Esophagus muscularis mucosa (tissue), 4 donors: Measurements from ENCODE around the gene MOXD1. TPM values are rescaled to one million over a fixed set of nuclear protein-coding genes. Genes with fewer than 3 reads are reported as not detected.

ENCODE experiments used
- DNase-seq: peaks from one replicate; pipeline ENCODE4 v3.0.0-alpha.2; 2017; ENCODE audit errors: extremely low spot score
- H3K27ac ChIP-seq, 4 donors: fragments of 200-600 bp; sonication (generic); replicated peaks in 1 of 4; 1 replicate in 3 of 4; 2 replicates in 1 of 4; pipeline ENCODE4 v1.5.1; 2016 to 2019; ENCODE audit warnings: mild to moderate bottlenecking in 1 of 4
- H3K27me3 ChIP-seq, 4 donors: fragments of 200-600 bp; sonication (generic); one replicate each; pipeline versions ENCODE4 v1.5.1 to v1.6.0; 2016 to 2019
- H3K36me3 ChIP-seq, 4 donors: fragments of 200-600 bp; sonication (generic); one replicate each; pipeline ENCODE4 v1.5.1; 2016 to 2019
- H3K4me1 ChIP-seq, 4 donors: fragments of 200-600 bp; sonication (generic); one replicate each; pipeline ENCODE4 v1.5.1; 2016 to 2019
- H3K4me3 ChIP-seq, 4 donors: fragments of 200-600 bp; sonication (generic); 1 replicate in 2 of 4; 2 replicates in 2 of 4; pipeline ENCODE4 v1.5.1; 2016 to 2019; ENCODE audit warnings: mild to moderate bottlenecking in 4 of 4, moderate library complexity in 1 of 4
- H3K9me3 ChIP-seq, 4 donors: fragments of 200-600 bp; sonication (generic); 1 replicate in 3 of 4; 2 replicates in 1 of 4; pipeline ENCODE4 v1.5.1; 2016 to 2019
- EP300 ChIP-seq: sonication (generic); formaldehyde crosslinking; IDR thresholded peaks from one replicate; pipeline ENCODE4 v1.6.1; 2017; ENCODE audit warnings: antibody characterized with exemption
- POLR2A ChIP-seq: fragments of 450-650 bp; IDR thresholded peaks from one replicate; pipeline ENCODE4 v1.6.1; 2017; ENCODE audit warnings: antibody characterized with exemption, moderate library complexity, mild to moderate bottlenecking, low read depth
- POLR2AphosphoS5 ChIP-seq, 2 donors: sonication (generic); formaldehyde crosslinking; IDR thresholded peaks; one replicate each; pipeline ENCODE4 v1.6.1; 2017; ENCODE audit warnings: antibody characterized with exemption in 2 of 2
- WGBS: methylation state at CpG from one replicate; pipeline ENCODE4 v1.1.5; 2018; 5-methylcytosine and 5-hydroxymethylcytosine counted together
- intact Hi-C: fragments of 100-400 bp; cut with DNase I; formaldehyde crosslinking; loops from one replicate; pipeline ENCODE4 v1.15.1; 2023
- total RNA-seq, 4 donors: library from RNA; depleted of rRNA; stranded (reverse); fragments of >200 nt; gene quantifications; one replicate each; pipeline versions ENCODE4 v1.1.0 to v1.2.1, GENCODE V29; 2016
- TF ChIP-seq, protein P1 (sequence below), 3 experiments: fragments of 200-600 bp in 2 of 3; fragments of 450-650 bp in 1 of 3; sonication (generic) in 2 of 3; IDR thresholded peaks; one replicate each; pipeline ENCODE4 v1.5.1; 2017 to 2019; ENCODE audit warnings: antibody characterized with exemption in 3 of 3, mild to moderate bottlenecking in 2 of 3, moderate library complexity in 1 of 3

The MOXD1 gene
- total RNA-seq, 4 donors from 2014 or later = 14.2 to 32.4 (median 23.6) TPM

DNA sequence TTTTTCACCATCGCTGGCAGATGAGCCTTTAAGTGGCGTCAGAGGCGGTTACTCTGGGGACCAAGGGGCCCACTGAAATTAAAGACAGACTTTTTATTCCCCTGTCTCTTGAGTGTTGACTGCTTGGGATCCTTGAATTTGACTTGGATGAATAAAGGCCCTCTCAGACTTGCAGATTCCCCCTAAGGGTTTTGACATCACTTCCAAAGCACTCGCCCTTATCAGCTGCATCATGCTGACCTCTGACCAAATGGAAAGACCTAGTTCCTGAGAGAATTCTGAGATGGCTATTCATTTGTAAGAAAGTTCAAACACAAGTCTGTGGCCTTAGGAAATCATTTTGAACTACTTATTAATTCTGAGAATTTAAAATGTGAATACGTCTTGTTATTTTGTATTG, 13.5 kb upstream of the MOXD1 start:
- 83% methylated on average over 5 of the region's 5 CpGs for WGBS
- Histone ChIP-seq H3K4me3 (no peak overlapping the region), H3K27me3 (no peaks in the 10 kb centered on the region), H3K27ac (no peak overlapping the region), H3K9me3 (no peaks in the 10 kb centered on the region), H3K36me3 (no peaks in the 10 kb centered on the region), H3K4me1 (no peaks in the 10 kb centered on the region)
- DNase-seq = no peak
- intact Hi-C loops = no loop called here
- TF ChIP-seq, protein P1, sequence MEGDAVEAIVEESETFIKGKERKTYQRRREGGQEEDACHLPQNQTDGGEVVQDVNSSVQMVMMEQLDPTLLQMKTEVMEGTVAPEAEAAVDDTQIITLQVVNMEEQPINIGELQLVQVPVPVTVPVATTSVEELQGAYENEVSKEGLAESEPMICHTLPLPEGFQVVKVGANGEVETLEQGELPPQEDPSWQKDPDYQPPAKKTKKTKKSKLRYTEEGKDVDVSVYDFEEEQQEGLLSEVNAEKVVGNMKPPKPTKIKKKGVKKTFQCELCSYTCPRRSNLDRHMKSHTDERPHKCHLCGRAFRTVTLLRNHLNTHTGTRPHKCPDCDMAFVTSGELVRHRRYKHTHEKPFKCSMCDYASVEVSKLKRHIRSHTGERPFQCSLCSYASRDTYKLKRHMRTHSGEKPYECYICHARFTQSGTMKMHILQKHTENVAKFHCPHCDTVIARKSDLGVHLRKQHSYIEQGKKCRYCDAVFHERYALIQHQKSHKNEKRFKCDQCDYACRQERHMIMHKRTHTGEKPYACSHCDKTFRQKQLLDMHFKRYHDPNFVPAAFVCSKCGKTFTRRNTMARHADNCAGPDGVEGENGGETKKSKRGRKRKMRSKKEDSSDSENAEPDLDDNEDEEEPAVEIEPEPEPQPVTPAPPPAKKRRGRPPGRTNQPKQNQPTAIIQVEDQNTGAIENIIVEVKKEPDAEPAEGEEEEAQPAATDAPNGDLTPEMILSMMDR (IDR thresholded peaks at IDR 0.05) = no peak
- no peak for TF ChIP-seq POLR2A
- no peak for TF ChIP-seq EP300
- TF ChIP-seq POLR2AphosphoS5 (IDR thresholded peaks at IDR 0.05) = no peak

DNA sequence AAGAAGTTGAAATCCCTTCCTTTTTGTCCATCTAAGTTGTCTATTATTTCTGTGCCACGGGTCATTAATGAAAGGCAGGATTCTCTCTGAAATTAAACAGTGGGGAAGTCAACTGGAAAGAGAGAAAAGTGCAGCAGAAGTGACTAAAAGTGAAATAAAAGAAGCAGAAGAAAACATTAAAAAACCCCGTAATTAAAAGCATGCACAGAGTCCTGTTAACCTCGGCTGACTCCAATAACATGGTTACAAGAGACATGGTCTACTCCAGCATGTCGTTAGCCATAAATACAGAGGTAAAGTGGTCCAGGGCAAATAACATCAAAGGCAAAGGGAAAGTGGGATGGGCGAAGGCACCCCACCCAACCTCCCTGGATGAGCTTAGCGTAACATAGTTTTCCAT, 13.0 kb upstream of the MOXD1 start:
- Histone ChIP-seq H3K27me3 (no peaks in the 10 kb centered on the region), H3K36me3 (no peaks in the 10 kb centered on the region), H3K4me3 (no peak overlapping the region), H3K27ac (no peak overlapping the region), H3K9me3 (no peaks in the 10 kb centered on the region), H3K4me1 (no peaks in the 10 kb centered on the region)
- DNase-seq = no peak
- 82% methylated on average over 6 of the region's 6 CpGs for WGBS
- intact Hi-C loops = no loop called here
- TF ChIP-seq POLR2AphosphoS5 (IDR thresholded peaks at IDR 0.05) = no peak
- TF ChIP-seq, protein P1 (IDR thresholded peaks at IDR 0.05) = no peak
- no peak for TF ChIP-seq POLR2A
- TF ChIP-seq EP300 = no peak

DNA sequence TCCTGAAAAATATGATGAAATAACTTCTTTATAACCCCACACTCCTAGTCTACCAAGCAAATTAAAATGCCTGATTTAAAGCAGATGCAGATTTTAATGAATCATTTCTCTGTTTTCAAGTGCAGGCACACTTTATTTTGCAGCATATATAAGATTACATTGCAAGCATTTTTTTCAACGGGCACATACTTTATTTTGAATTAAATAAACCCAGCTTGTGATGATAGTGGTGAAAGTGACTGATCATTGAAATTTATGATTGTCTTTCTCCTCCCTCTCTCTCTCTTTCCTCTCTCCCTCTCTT, 12.2 kb upstream of the MOXD1 start:
- no peak overlapping the region for H3K27ac ChIP-seq
- H3K4me3 ChIP-seq = no peak overlapping the region
- intact Hi-C loops = no loop called here
- H3K9me3 ChIP-seq = no peaks in the 10 kb centered on the region
- DNase-seq = no peak
- H3K4me1 ChIP-seq = no peaks in the 10 kb centered on the region
- no peaks in the 10 kb centered on the region for H3K36me3 ChIP-seq
- H3K27me3 ChIP-seq = no peaks in the 10 kb centered on the region
- 41% methylated on average over 1 of the region's 1 CpG for WGBS
- TF ChIP-seq EP300 (no peak), POLR2AphosphoS5 (IDR thresholded peaks at IDR 0.05) (no peak), POLR2A (no peak)
- TF ChIP-seq, protein P1 (IDR thresholded peaks at IDR 0.05) = no peak

DNA sequence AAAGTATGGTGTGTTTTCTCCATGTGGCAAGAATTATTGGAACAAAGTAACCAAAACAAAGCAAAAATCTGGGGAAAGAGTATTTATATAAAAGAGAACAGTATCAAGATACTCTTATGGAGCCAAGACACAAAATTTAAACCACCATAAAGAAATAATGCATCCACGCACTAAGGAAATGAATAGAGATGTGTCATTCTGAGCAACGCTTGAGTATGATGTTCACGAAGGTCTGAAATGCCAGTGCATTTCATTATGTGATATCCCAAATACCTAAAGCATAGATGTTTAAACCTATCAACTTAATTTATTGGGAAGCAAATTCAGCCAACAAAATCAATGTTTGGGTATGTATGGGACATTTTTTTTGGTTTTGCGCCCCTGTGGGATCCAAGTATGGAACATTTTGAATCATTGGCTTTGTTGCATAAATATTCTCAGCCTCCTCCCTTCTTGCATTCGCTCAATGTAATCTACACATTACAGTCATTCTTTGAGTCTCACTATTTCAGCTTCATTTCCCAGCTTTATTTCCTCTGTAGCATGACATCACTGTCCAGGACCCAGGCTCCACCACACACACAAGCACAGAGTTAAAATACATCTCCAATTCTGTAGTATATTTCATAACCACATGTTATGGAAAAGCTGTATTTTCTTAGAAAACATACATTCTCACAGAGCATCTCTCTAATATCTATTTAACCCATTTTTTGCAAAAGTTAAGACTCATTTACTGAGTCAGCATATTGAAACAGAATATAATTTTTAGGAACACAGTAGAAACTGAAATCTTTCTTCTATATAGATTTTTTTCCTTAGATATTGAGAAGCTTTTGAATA, 11.6 kb upstream of the MOXD1 start:
- DNase-seq = no peak
- no peak for TF ChIP-seq POLR2AphosphoS5 (IDR thresholded peaks at IDR 0.05)
- no peak for TF ChIP-seq EP300
- TF ChIP-seq POLR2A = no peak
- TF ChIP-seq, protein P1 (IDR thresholded peaks at IDR 0.05) = no peak
- Histone ChIP-seq H3K4me1 (no peaks in the 10 kb centered on the region), H3K27ac (no peak overlapping the region), H3K4me3 (no peak overlapping the region), H3K27me3 (no peaks in the 10 kb centered on the region), H3K36me3 (no peaks in the 10 kb centered on the region), H3K9me3 (no peaks in the 10 kb centered on the region)
- intact Hi-C loops = no loop called here
- 89% methylated on average over 5 of the region's 5 CpGs for WGBS

DNA sequence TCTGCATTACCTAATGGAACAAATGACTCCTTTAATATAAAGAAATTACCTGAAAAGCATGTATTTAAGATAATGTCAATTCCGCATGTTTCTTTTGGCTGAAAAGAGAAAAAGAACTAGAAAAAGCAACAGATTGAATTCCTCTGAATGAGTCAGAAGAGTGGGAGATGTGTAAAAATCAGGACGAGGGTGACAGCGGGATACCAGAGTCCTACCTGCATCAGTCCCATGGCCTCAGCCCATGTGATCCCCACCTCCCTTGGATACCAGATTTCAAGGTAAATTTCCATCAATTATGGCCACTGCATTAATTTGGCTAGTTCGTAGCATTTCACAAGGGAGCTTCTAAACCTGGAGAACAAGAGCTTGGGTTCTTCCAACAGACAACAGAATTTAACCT, 10.0 kb upstream of the MOXD1 start:
- 86% methylated on average over 4 of the region's 4 CpGs for whole genome bisulfite sequencing
- Histone ChIP-seq H3K27me3 (no peaks in the 10 kb centered on the region), H3K4me3 (no peak overlapping the region), H3K9me3 (no peaks in the 10 kb centered on the region), H3K4me1 (peaks cover 0 to under 1% (median 0%) of the 10 kb centered on the region in 4 donors), H3K27ac (no peak overlapping the region), H3K36me3 (no peaks in the 10 kb centered on the region)
- TF ChIP-seq POLR2AphosphoS5 (IDR thresholded peaks at IDR 0.05) (no peak), EP300 (no peak), POLR2A (no peak)
- TF ChIP-seq, protein P1 (IDR thresholded peaks at IDR 0.05) = no peak
- DNase-seq = no peak
- intact Hi-C loops = no loop called here
